ENCODE data around the gene PWWP2B.

GRCh38 chr10:132449051-132449810 is 52.2 kb downstream of the PWWP2B start:
- TF ChIP-seq CTCF (IDR thresholded peaks at IDR 0.05; ENCODE audit: low read length) (no peak), EZH2 (IDR thresholded peaks at IDR 0.05; ENCODE audit: borderline replicate concordance, low read length) (no peak)

All from OCI-LY1 (cell line).